SK-N-MC (cell line): ENCODE results near the gene GPR156.

Source experiments
- DNase-seq: peaks from one replicate; pipeline ENCODE4 v3.0.0-alpha.2; 2011; ENCODE audit warnings: low read depth, low spot score
- H3K27ac ChIP-seq: fragments of 200-600 bp; sonication (generic); 2 replicates; pipeline ENCODE4 v1.5.1; 2016; ENCODE audit warnings: mixed run types
- H3K36me3 ChIP-seq: fragments of 200-600 bp; sonication (generic); 2 replicates; pipeline ENCODE4 v1.6.1; 2017; ENCODE audit warnings: antibody characterized with exemption, low read length, mixed read lengths; ENCODE audit not compliant: insufficient read depth
- H3K4me3 ChIP-seq: fragments of 200-600 bp; sonication (generic); 2 replicates; pipeline ENCODE4 v1.5.1; 2016
- H3K9ac ChIP-seq: fragments of 200-600 bp; sonication (generic); 2 replicates; pipeline ENCODE4 v1.8.0; 2017; ENCODE audit warnings: mixed run types, mixed read lengths; ENCODE audit not compliant: insufficient read length
- H3K9me3 ChIP-seq: fragments of 200-600 bp; sonication (generic); 2 replicates; pipeline ENCODE4 v1.6.1; 2017; ENCODE audit warnings: low read depth, mild to moderate bottlenecking, antibody characterized with exemption, low read length, moderate library complexity, mixed read lengths
- EZH2 ChIP-seq: fragments of 200-600 bp; sonication (generic); IDR thresholded peaks from one replicate; pipeline ENCODE4 v1.6.1; 2017; ENCODE audit warnings: antibody characterized with exemption
- FOXP2 ChIP-seq: optimal IDR thresholded peaks from 2 replicates; pipeline ENCODE3; 2011; ENCODE audit warnings: mild to moderate bottlenecking, moderate library complexity; ENCODE audit not compliant: insufficient read depth; ENCODE audit errors: extremely low read length, control extremely low read depth
- POLR2AphosphoS5 ChIP-seq: IDR thresholded peaks from 2 replicates; pipeline ENCODE4 v1.6.1; 2012; ENCODE audit warnings: mild to moderate bottlenecking, low read depth, low read length, borderline replicate concordance

GPR156 gene

DNA sequence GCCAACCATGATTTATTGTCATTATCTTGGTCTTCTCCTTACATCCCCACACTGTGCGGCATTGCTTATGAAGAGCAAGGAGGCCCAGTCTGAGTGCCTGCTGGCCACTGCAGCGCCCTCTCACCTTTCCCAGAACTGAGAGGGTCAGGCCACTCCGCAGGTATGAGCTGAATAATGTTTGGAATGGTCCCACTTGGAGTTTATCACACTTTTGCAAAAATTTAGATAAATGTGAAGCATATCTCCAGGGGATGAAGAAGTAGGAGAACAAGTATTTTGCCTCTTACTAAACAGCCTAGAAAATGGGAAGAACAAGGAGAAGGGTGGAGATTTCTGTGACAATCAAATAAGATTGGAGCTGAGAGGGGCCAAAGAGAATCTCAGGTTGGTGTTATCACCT is 116.4 kb downstream of the GPR156 start:
- H3K9ac ChIP-seq = no peak overlapping the region
- TF ChIP-seq POLR2AphosphoS5 (no peak), FOXP2 (no peak), EZH2 (no peak)
- H3K9me3 ChIP-seq = no peaks in the 10 kb centered on the region
- no peaks in the 10 kb centered on the region for H3K36me3 ChIP-seq
- H3K4me3 ChIP-seq = no peak overlapping the region
- H3K27ac ChIP-seq = no peak overlapping the region
- DNase-seq = no peak

DNA sequence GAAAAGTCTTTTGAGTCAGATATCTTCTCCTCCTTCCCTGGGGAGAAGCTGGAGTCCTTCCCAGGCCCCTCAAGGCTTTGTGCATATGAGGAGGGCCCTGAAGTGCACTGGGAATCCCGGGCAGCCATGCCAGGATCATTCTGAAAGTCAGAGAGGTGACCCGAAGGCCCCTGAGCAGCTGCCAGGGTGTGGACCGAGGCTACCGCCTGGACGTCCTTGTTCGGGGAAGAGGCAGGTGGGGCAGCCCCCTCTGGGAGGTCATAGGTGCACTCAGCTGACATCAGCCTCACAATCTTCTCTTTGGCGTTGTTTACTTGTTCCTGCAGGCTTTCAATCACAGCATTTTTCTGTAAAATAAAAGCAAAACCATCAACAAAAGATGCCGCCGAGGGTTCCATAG is 117.0 kb downstream of the GPR156 start:
- no peak overlapping the region for H3K9ac ChIP-seq
- no peak for TF ChIP-seq EZH2
- no peak for TF ChIP-seq POLR2AphosphoS5
- TF ChIP-seq FOXP2 = no peak
- H3K9me3 ChIP-seq = no peaks in the 10 kb centered on the region
- H3K36me3 ChIP-seq = no peaks in the 10 kb centered on the region
- no peak for DNase-seq
- H3K27ac ChIP-seq = no peak overlapping the region
- no peak overlapping the region for H3K4me3 ChIP-seq

DNA sequence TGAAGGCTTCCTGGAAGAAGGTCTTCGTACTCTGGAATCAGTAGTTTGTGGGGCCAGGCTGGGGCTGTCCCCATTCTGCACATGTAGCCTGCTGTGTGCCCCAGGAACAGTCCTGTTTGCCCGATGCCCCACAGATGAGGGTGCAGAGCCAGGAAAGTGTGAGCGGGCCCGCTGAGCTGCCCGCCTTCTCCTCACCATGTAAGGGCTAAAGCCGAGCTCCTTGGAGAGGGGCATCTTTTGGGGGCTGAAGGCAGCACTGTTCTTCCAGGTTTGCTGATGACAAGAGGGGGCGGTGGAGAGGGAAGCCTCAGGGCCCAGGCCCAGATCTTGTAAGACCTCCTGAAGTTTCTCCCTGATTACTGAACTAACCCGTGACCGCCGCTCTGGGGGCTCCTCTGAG is 117.5 kb downstream of the GPR156 start:
- TF ChIP-seq EZH2 = no peak
- TF ChIP-seq FOXP2 = no peak
- no peak for TF ChIP-seq POLR2AphosphoS5
- Histone ChIP-seq H3K36me3 (no peaks in the 10 kb centered on the region), H3K9ac (no peak overlapping the region), H3K4me3 (no peak overlapping the region), H3K9me3 (no peaks in the 10 kb centered on the region), H3K27ac (no peak overlapping the region)
- no peak for DNase-seq

DNA sequence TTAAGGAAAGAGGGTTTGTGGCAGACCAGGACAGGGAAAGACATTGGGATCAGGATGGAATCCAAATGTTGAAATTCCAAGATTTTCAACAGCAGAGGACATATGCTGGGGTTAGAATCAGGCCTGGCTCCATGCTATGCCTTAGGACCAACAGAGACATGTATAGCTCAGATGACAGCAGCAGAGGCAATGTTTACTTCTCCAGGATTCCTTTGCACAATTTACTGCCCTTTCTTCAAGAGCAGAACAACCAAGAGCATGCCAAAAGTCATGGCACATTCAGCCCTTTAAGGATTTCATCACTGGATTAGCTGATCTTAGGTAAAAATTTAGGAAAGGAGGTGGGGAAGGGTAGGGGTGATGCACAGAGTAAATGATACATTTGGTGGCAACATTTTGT is 121.2 kb downstream of the GPR156 start:
- Histone ChIP-seq H3K27ac (no peak overlapping the region), H3K4me3 (no peak overlapping the region)
- TF ChIP-seq EZH2 = no peak
- no peak for TF ChIP-seq POLR2AphosphoS5
- TF ChIP-seq FOXP2 = no peak

DNA sequence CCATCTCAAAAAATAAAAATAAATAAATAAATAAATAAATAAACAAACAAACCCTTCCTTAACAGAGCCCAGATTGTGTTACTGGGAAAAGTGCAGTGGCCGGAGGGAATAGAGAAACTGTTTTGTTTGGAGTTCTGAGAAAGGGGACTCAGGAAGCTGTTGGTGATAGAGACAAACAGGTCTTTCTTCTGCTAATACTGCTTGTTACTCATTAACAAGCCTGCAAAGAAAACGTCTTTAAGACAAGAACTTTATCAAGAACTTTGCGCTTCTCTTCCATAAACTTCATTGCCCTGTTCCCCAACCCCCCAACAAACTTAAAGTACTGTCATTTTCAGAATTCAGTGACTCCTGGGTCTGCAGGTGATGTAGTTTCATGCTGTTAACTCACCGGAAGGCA is 122.0 kb downstream of the GPR156 start:
- Histone ChIP-seq H3K9ac (no peak overlapping the region), H3K27ac (no peak overlapping the region), H3K9me3 (no peaks in the 10 kb centered on the region), H3K36me3 (no peaks in the 10 kb centered on the region), H3K4me3 (no peak overlapping the region)
- DNase-seq = no peak
- no peak for TF ChIP-seq POLR2AphosphoS5

More for the DNA sequence above, 121.2 kb downstream of the GPR156 start:
- Histone ChIP-seq H3K36me3 (no peaks in the 10 kb centered on the region), H3K9me3 (no peaks in the 10 kb centered on the region), H3K9ac (no peak overlapping the region)
- no peak for DNase-seq

DNA sequence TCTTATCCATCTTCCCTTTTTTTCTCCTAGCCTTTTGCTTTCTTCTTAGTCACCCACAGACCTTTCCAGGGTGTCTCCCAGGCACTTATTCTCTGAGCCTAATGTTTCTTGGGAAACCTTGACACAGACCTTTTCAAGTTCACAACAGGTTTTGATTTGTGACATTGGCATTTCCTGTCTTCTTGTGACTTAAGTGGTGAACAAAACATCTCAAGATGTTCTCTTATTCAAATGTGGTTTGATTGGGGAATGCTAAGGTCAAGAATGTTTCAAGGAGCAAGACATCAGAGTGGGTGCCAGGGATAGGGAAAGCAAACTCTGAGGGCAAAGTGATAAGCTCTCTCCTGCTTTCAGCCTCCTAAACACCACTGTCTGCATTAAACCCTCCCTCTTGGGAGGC is 122.6 kb downstream of the GPR156 start:
- Histone ChIP-seq H3K9me3 (no peaks in the 10 kb centered on the region), H3K27ac (no peak overlapping the region), H3K4me3 (no peak overlapping the region), H3K9ac (no peak overlapping the region), H3K36me3 (no peaks in the 10 kb centered on the region)
- DNase-seq = no peak
- no peak for TF ChIP-seq POLR2AphosphoS5
- TF ChIP-seq EZH2 = no peak
- TF ChIP-seq FOXP2 = no peak

DNA sequence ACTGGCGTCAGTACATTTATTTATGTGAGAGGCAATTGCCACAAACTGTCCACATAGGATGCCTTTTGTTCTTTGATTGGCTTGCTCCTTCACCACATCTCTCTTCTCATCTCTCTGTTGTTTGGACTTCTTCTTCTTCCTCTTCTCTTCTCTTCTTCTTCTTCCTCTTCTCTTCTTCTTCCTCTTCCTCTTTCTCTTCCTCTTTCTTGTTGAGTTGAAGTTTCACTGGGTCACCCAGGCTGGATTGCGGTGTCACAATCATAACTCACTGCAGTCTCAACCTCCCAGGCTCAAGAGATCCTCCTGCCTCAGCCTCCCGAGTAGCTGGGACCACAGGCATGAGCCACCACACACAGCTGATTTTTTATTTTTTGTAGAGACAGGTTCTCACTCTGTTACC is 123.1 kb downstream of the GPR156 start:
- Histone ChIP-seq H3K27ac (no peak overlapping the region), H3K4me3 (no peak overlapping the region), H3K9me3 (no peaks in the 10 kb centered on the region), H3K9ac (no peak overlapping the region), H3K36me3 (no peaks in the 10 kb centered on the region)
- no peak for TF ChIP-seq POLR2AphosphoS5
- no peak for TF ChIP-seq EZH2
- TF ChIP-seq FOXP2 = no peak
- DNase-seq = no peak

DNA sequence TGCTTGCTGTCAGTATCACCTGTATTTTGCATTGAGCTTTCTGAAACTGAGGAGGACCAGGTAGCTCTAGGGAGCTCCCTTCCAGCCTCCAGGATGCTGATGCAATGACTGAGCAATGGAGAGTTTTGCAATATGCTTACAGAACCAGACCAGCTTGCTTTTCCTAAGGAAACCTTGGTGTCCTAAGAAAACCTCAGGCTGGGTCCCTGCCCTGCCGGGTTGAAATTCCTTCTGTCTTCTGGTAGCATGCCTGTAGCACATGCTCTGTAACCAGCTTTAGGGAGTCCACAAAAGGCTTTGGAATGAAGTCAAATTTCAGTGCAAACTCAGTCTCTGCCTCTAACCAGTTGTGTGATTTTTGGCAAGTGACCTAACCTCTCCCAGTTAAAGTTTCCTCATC is 125.0 kb downstream of the GPR156 start:
- peak; percentile 44 for DNase-seq
- H3K9ac ChIP-seq = peak overlapping the region; percentile 51
- TF ChIP-seq FOXP2 (no peak), POLR2AphosphoS5 (no peak), EZH2 (no peak)
- no peaks in the 10 kb centered on the region for H3K36me3 ChIP-seq
- H3K4me3 ChIP-seq = peak overlapping the region; percentile 18; the same call in 1 of the 2 replicates
- H3K27ac ChIP-seq = peak overlapping the region; percentile 85
- no peaks in the 10 kb centered on the region for H3K9me3 ChIP-seq

DNA sequence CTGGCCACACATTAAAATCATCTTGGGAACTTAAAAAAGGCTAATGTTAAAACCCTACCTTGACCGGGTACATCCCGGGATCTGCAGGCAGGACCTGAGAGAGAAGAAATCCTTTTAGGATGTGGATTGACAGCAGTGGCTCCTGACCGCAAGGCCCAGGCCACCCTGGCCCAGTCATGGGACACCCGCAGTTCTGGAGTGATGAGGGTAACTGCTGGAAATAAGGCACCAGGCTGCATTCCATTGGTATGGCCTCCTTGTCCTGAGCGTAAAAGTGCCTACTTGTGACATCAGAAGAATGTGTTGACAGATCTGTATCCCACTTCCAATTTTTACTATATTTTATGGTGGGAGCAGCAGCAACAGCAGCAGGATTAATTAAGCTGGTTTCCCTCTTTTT is 127.3 kb downstream of the GPR156 start:
- Histone ChIP-seq H3K36me3 (no peaks in the 10 kb centered on the region), H3K9me3 (0 out of 2 replicates have a peak, but pooled peaks cover 3% of the 10 kb centered on the region), H3K27ac (no peak overlapping the region), H3K9ac (no peak overlapping the region), H3K4me3 (no peak overlapping the region)
- TF ChIP-seq POLR2AphosphoS5 = no peak
- TF ChIP-seq EZH2 = no peak
- TF ChIP-seq FOXP2 = no peak
- no peak for DNase-seq

DNA sequence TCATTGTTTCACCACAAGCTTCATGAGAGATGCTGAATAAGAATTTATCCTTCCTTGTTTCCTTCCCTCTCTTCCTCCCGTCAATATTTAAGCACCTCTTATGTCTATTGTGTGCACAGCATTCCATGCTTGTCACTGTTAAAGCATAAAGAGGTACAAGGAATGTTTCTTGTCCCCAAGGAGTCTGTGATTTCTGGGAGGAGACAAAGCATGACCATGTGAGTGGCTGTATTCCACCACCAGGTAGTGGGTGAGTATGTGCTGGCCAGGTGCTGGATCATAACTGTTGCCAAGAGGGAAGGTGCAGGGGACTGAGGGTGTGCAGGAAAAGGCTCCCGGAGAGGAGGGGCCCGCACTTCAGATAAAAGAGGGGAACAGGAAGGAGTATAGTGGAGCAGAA is 127.9 kb downstream of the GPR156 start:
- Histone ChIP-seq H3K9me3 (0 out of 2 replicates have a peak, but pooled peaks cover 3% of the 10 kb centered on the region), H3K9ac (no peak overlapping the region), H3K27ac (no peak overlapping the region), H3K4me3 (no peak overlapping the region), H3K36me3 (no peaks in the 10 kb centered on the region)
- TF ChIP-seq EZH2 = no peak
- no peak for DNase-seq
